GM23248 (cell line): Measurements from ENCODE around the gene RARG.

Experiments used
- EZH2 ChIP-seq: fragments of 200-600 bp; sonication (generic); IDR thresholded peaks from 2 replicates; pipeline ENCODE4 v1.6.1; 2018; ENCODE audit warnings: antibody characterized with exemption, mild to moderate bottlenecking; ENCODE audit not compliant: insufficient read depth, poor library complexity, severe bottlenecking
- EZH2phosphoT487 ChIP-seq: fragments of 200-600 bp; sonication (generic); IDR thresholded peaks from 2 replicates; pipeline ENCODE4 v1.6.1; 2018; ENCODE audit warnings: antibody characterized with exemption, moderate library complexity, mild to moderate bottlenecking, low read depth; ENCODE audit not compliant: insufficient read depth

- TF ChIP-seq EZH2 = no peak
- no peak for TF ChIP-seq EZH2phosphoT487
Measured at GRCh38 chr12:53253298-53253697, 21.3 kb upstream of the RARG start.
